HL-60/S4 treated with retinoic acid at 250 ng/mL for 4 days and 3 days (cell line): ENCODE measurements around the gene AAMP.

ENCODE experiments used
- in situ Hi-C: fragments of 300-500 bp; cut with MboI; formaldehyde crosslinking; loops from 2 replicates; pipeline ENCODE4 v1.7.0; 2022; ENCODE audit warnings: low sequenced_read_pairs

The AAMP gene

DNA sequence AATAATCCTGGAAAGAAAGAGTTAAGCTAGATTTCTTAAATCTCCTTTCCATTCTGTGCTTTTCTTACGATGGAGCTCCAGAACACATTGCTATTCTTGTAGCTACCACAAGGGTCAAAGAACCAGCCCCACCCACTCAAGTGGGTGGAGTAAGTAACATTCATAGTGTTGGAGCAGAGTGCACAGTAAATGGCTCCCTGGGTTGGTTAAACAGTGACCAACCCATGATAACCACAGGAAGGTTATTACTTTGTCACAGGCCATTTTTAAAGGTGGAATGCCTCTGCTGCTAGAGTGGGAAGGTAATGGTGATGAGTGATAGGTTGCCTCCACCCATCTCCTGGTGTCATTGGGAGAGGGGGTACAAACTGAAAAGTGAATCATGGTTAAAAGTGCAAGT, 39.1 kb downstream of the AAMP start:
- in situ Hi-C loops: no loop called here

- in situ Hi-C loops: no loop called here
Observed at GRCh38 chr2:218229851-218230250, 40.1 kb downstream of the AAMP start.

- in situ Hi-C loops: no loop called here
Observed at GRCh38 chr2:218229239-218229638, 40.7 kb downstream of the AAMP start.

- in situ Hi-C loops: no loop called here
Observed at GRCh38 chr2:218228366-218229090, 41.4 kb downstream of the AAMP start.

GRCh38 chr2:218226903-218227302, 43.0 kb downstream of the AAMP start:
- in situ Hi-C loops: no loop called here

DNA sequence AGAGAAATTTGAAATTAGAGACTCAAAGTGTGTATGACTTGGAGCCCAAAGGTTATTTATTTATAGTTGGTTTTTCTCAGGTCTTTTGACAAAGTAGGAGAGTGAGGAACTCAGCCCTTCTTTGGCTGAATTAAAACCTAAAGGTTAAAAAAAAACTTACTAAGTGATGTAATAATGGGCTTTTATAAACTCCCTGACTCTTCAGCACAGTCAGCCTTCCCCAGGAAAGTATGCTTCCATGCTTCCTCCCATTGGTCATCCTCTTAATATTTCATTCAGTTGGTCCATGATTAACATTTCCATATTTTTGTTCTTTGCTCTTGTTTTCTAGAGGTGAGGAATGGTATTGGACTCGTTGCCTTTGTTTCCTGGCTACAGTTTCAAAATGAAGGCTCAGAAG, 45.8 kb downstream of the AAMP start:
- in situ Hi-C loops: no loop called here

- in situ Hi-C loops: no loop called here
Observed at GRCh38 chr2:218223046-218223445, 46.9 kb downstream of the AAMP start.

GRCh38 chr2:218221000-218221399, 48.9 kb downstream of the AAMP start:
- in situ Hi-C loops: no loop called here

GRCh38 chr2:218219934-218220333, 50.0 kb downstream of the AAMP start:
- in situ Hi-C loops: no loop called here

DNA sequence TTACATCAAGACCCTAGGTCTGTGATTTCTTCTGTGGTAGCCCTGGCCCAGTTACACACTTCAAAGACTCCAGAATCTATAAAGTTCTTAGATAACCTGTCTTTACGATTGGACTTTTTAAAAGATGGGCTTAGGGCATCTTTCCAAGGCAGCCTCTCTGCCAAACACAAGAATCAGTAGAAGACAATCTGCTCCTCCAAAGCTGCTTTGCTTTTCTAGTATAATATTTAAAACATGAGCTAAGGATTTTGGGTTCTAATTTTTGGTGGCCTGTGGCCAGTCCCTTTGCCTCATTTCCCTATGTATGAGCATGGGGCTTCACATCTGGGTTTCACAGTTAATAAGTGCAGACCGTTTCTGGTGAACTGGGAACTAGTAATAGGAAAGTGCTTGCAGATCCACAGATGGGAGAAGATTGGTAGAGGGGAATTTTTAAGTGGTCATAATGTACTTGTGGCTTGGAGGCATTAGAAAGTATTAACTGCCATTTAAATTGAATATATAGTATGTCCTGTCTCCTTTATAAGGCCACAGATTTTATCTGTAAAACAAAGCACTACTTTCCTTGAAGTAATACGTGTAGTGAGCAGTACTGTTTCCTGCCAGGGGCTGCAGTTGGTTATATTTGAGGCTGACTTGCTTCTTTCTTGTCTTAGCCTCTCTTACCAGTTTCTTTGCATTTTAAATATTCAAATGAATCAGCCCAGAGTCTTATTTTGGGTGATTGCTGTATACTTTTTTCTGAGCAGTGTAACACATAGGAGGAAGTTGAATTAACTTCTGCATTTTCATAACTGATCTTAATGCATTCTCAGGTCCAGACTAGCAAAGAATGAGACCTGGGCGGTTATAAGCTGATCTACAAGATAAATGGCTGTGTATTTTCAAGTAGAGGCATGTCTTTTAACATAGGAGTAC, 51.4 kb downstream of the AAMP start:
- in situ Hi-C loops: no loop called here

DNA sequence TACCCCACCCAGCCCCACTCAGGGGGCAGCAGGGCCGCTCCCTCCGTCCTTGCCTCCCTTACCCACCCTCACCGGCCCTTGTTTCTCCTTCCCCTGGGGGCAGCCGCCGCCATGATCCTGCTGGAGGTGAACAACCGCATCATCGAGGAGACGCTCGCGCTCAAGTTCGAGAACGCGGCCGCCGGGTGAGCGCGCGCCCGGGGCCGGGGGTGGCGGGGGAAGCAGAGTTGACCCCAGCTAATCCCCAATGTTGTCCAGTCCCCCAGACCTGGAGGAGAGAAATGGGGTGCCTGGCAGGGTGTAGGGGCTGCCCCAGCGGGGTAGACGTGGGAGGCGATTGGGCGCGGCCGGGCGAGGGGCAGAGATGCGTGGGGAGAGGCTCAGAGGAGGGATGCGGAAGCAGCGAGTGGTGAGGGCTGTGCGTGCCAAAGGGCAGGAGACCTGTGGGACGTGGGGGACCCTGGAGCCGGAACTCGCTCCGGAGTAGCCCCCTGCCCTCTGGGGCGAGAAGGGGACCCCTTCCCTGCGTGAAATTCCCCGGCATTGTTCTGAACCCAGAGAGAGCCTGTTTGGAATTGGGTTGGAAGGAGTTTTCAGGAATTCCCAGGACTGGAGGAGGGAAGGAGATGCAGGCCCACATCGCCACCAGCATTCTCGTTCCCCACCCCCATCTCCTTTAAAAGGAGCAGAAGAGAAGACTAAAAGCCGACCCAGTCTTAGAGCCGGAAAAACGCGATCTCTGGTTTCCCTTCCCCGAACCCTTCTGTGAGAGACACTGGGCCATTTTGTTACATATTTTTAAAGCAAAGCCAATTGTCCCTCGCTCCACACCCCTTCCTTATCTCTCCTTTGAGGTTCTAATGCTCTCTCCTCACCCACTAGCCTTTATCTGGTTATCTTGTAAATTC, 52.3 kb downstream of the AAMP start:
- in situ Hi-C loops: no loop called here

GRCh38 chr2:218216674-218217359, 53.1 kb downstream of the AAMP start, which contains the start of gene ARPC2:
ARPC2 (plus strand) TSS chr2:218217189; CDS start chr2:218217471, 282 bp downstream.
- in situ Hi-C loops: no loop called here

DNA sequence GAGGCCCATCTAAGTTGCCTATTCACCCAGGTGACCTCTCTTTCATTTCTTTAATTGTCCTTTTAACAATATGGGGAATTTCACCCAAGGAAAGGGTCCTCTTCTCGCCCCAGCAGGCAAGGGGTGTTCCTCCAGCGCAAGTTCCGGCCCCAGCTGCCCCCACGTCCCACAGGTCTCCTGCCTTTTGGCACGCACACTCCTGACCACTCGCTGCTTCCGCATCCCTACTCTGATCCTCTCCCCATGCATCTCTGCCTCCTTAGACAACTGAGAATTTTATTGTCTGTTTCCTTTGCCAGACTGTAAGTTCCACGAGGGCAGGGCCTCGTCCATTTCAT, 53.6 kb downstream of the AAMP start:
- in situ Hi-C loops: no loop called here
